Gastroesophageal sphincter (tissue), 3 donors: ENCODE data around the gene SLC66A1.

Experiments
- CTCF ChIP-seq, 4 experiments: fragments of 200-600 bp in 2 of 4; fragments of 450-650 bp in 2 of 4; sonication (generic) in 1 of 4; IDR thresholded peaks; one replicate each; pipeline ENCODE4 v1.5.1; 2017 to 2019; ENCODE audit warnings: antibody characterized with exemption in 4 of 4, mild to moderate bottlenecking in 2 of 4, moderate library complexity in 2 of 4
- POLR2A ChIP-seq, 2 donors: fragments of 450-650 bp; IDR thresholded peaks; one replicate each; pipeline ENCODE4 v1.6.1; 2017; ENCODE audit warnings: antibody characterized with exemption in 2 of 2, mild to moderate bottlenecking in 2 of 2, moderate library complexity in 1 of 2
- POLR2AphosphoS5 ChIP-seq: sonication (generic); formaldehyde crosslinking; IDR thresholded peaks from one replicate; pipeline ENCODE4 v1.6.1; 2017; ENCODE audit warnings: antibody characterized with exemption

GRCh38 chr1:19350566-19350965 lies 38.4 kb downstream of the SLC66A1 start:
- TF ChIP-seq CTCF (IDR thresholded peaks at IDR 0.05) (no peak), POLR2AphosphoS5 (no peak), POLR2A (IDR thresholded peaks at IDR 0.05) (no peak)
